Femur (tissue), 1 donor: Measurements from ENCODE around the gene NTMT1.
"Not testable (repeated sequence)": the region's sequence is repeated elsewhere in the genome, so short reads cannot be mapped to it uniquely, and the experiment has no call there.

Experiments used
- DNase-seq: peaks from one replicate; pipeline ENCODE4 v3.0.0-alpha.2; 2017

The NTMT1 gene

DNA sequence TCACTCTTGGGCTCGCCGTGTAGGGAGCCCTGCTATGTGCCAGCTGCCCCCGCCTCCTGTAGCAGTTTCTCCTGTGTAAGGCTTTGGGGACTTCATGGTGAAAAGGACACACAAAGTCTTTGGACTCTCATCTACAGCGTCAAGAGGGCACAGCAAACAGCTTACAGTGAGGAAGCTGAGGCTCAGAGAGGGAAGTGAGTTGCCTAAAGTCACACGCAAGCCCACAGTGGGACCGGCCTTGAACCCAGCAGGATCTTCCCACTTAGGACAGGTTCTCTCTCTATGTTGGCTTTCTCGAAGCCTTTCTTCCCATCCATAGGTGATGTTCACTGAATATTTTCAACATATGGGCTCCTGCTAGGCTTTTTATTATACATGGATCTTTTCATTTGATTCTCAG, 29.7 kb downstream of the NTMT1 start:
- no peak for DNase-seq

DNA sequence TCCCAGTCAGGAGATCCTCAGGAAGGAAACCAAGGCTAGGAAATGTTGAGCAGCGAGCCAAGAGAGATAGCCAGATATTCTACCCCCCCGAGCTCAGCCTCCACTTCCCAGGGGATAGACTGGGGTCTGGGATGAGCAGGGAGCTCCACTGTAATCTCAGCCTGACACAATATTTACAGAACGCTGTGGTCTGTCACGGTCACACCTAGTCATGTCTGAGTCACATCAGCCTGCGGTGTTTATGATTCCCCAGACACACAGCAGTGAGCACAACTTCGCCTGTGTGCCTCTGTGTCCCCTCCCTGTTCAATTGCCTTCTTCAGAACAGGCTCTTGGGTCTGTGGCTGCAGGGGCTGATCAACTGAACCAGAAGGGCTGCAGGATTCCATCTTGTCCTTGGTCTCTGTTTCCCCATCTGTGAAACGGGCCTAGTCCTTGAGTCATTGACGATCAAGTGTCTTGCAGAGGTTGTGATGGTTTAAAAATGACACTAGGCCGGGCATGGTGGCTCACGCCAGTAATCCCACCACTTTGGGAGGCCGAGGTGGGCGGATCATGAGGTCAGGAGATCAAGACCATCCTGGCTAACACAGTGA, 30.9 kb downstream of the NTMT1 start:
- DNase-seq = no peak

DNA sequence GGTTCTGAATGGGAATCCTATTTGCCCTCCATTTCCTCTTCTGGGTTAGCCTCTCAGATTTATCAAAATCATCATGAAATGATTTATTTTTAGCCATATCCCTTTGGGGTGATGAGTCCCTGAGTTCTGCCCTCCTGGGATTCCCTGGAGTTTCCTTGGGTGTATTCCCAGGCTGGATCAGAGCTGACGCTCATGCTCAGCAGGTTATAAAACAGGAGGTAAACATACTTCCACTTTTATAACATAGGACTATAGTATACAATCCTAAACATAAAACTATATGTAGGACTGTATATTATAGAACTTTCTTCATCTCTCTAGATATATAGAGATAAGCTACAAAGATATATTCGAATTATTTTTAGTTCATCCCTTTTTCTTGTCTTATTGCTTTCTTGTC, 35.1 kb downstream of the NTMT1 start:
- DNase-seq = no peak

DNA sequence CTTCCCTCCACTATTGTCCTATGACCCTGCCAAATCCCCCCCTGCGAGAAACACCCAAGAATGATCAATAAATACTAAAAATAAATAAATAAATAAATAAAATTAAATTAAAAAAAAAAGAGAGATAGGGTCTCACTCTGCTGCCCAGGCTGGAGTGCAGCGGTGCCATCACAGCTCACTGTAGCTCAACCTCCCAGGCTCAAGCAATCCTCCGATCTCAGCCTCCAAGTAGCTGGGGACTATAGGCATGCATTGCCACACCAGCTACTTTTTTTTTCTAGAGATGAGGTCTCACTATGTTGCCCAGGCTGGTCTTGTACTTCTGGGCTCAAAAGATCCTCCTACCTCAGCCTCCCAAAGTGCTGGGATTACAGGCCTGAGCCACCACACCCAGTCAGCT, 36.3 kb downstream of the NTMT1 start:
- not testable (repeated sequence) for DNase-seq

DNA sequence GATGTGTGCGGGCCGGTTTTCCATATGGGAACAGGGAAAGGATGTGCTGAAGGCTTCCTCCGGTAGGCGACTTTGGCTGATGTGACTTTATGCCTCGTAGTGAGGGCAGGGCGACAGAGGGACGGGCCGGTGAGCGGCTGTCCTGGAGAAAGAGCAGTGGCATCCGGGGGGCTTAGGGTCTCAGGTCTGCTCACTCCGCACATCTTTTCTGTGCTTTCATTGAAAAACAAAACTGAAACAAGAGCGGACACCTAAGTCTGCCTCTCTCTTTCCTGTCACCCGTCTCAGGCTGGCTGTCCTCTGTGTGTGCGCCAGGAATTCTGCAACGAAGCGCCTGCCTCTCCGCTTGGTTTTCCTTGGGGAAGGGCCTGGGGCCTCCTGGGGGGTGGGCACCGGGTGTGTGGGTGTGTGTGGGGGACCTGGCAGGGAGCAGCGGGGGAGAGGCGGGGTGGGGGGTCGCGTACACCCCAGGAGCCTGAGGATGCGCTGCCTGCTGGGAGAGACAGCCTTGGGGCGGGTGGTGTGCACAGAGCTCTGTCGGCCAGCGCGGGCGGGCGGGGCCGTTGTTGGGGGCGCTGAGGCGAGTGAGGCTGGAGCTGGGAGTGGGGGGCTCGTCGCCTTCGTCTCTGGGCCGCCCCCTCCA, 38.9 kb downstream of the NTMT1 start:
- peak; percentile 51 for DNase-seq

DNA sequence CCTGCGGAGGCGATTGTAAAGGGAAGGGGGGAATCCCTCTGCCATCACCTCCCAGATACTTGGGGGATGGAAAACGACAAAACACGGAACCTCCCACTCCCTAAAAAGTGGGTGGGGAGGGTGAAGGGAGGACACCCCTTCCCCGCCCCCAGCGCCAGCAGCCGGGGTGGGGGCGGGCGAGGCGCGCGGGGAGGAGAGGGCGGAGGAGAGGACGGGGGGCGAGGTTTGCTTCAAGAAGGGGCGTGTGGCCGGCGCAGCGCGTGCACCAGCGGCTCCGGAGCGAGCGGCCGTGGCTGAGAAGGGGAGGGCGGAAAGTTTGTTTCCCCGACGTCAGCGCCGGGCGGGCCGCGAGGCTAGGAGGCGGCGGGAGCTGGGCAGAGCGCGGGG, 39.4 kb downstream of the NTMT1 start, which contains the start of gene PRRX2:
TSS of gene PRRX2 (plus strand) at position 259 of the 387 bp plus-strand sequence. CDS start 221 bp downstream, outside the sequence.
- DNase-seq = peak; percentile 85

DNA sequence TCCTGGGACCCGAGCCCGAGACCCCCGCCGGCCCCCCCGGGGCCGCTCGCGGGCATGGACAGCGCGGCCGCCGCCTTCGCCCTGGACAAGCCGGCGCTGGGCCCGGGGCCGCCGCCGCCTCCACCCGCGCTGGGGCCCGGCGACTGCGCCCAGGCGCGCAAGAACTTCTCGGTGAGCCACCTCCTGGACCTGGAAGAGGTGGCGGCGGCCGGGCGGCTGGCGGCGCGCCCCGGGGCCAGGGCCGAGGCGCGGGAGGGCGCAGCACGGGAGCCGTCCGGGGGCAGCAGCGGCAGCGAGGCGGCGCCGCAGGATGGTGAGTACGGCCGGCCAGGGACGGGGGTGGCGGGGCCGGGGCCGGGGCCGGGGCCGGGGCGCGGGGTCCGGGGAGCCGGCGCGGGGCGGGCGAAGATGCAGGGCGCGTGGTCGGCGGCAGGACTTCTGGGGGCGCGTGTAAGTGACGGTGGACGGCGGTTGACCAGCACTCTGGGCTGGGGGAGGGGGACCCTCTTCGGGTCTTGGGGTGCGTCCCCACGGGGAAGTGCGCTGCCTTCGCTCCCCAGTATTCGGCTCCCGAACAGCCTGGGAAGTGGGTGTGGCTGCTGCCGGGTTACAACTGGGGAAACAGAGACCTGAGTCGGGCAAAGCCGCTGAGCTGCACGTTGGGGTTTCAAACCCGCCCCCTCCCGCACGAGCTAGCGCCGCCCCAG, 40.0 kb downstream of the NTMT1 start:
- DNase-seq = no peak

DNA sequence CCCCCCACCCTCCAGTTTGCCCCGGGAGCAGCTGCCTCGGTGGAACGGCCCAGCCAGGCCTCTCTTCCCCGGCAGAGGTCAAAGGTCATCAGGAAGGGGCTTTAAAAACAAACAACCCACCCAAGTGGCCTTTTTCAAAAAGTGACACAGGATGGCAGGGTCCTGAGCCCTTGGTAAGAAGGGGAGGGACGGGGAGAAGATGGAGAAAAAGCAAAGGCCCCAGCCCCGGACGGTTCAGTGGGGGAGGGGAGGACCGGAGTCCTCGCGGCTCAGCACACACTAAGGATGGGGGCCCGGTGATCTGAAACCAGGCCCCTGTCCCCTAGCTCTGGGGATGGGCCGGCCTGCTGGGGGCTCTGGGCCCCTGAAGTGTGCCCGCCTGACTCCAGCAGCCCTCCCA, 40.6 kb downstream of the NTMT1 start:
- no peak for DNase-seq

DNA sequence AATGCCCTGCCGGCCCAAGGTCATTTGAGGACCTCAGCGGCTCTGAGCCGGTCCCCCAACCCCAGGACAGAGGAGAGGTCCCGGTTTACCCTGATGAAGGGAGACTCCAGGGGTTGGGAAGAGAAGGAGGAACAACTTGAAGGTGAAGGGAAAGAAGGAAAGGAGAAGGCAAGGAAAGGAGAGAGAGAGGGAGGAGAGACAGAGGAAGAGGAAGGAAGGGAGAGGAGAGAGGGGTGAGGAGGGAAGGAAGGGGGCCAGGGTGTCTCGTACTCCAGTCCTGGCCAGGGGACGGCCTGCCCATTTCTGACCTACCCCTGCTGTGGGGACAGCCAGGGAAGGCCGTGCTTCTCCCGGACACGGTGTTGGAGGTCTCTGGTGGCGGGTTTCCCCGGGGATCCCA, 41.4 kb downstream of the NTMT1 start:
- DNase-seq = no peak

DNA sequence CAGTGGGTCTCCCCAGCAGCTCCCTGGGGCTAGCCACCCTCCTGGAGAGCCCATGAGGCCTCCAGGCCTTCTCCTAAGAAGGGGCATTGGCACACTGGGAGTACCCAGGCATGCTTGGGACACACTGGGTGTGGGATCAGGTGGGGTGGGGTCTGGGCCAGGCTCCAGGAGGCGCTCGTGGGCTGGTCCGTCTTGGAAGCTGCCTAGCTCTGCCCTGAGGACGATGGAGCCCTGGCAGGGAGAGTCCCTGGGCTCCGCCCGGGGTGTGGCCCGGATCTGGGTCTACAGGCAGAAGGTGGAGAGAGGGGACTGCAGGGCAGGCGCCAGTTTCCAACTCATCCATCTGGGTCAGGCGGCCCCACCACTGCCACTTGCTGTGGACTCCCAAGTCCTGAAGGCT, 41.9 kb downstream of the NTMT1 start:
- DNase-seq = no peak

DNA sequence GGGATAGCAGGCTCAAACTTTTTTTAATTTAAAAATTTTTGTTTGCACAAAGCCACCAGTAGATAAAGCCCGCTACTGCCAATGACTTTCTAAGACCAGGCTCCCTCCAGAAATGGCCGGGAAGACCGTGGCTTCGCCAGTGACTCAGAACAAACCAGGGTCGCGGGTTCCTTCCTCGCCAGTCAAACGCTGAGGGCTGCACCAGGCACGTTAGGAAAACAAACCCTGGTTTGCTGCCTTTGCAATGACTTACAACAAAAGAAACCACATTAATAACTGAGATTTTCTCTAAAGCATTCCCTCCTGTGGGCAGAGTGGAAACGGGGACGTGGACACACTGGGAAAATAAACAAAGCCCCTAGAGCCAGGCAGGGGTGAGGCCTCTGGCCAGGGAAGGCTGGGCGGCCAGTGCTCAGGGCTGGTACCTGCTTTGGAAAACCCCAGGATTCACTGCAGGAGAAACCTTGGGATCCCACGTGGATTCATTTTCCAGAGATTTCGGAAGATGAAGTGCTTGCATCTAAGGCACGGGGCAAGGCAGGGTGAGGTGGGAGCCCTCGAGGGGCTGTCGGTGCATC, 43.3 kb downstream of the NTMT1 start:
- no peak for DNase-seq

DNA sequence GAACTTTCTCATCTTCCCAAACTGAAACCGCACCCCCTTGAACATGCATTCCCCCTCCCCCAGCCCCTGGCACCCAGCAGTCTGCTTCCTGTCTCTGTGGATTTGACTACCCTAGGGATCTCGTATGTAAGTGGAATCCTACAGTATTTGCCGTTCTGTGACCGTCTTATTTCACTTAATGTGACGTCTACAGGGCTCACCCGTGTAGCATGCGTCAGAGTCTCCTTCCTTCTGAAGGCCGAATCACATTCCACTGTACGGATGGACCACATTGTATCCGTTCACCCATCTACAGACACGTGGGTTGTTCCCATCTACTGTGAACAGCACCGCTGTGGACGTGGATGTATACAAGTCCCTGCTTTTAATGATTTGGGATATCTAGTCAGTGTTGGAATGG, 44.0 kb downstream of the NTMT1 start:
- no peak for DNase-seq

DNA sequence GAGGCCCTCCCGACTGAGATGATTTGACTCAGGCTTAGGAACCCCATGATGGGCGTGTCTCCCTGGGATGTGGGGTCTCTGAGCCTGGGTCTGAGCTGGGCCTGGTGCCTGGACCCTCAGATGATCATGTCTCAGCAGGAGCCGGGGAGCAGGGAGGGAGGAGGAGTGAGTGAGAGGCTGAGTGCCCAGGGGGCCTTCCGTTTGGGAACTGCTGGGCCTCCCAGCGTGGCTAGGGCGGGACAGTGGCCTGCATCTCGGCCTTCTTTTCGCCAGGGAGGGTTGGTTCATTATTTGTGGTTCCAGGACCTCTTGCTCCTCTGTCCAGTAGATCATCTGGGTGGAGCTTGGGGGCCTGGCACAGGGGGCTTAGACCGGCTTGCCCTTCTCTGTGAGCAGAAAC, 45.1 kb downstream of the NTMT1 start:
- no peak for DNase-seq

DNA sequence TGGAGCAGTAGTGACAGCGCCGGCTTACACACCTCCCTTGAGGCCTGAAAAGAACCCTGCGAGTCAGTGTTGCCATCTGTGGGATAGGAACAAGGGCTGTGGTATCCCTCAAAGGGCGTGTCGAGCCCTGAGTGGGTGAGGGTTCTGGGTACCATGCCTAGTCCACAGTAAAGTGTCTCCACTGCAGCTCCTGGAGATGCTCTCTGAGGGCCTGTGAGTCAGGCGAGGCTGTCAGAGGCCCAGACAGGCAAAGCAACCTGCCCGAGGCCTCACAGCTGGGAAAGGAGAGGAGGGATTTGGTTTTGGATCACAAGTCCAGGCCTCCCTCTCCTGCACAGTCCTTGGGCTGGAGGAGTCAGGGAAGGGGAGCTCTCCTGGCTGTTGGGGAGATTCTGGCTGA, 45.6 kb downstream of the NTMT1 start:
- no peak for DNase-seq

DNA sequence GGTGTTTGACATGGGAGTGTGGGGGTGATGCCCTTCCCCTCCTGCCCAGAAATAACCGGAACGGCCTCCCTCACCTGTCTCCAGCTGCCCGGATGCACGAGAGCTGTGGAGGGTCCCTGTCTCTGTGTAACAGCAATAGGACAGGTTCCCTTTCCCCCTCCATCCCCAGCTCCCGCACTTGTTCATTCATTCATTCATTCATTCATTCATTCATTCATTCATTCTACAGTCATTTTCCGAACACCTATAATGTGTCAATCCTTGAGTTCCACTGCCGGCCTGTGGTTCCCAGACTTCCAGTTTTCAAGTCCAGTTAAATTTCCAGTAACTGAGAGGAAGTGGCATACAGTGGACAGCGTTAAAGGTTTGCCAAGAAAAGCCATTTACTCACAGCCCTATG, 46.7 kb downstream of the NTMT1 start:
- DNase-seq = no peak

DNA sequence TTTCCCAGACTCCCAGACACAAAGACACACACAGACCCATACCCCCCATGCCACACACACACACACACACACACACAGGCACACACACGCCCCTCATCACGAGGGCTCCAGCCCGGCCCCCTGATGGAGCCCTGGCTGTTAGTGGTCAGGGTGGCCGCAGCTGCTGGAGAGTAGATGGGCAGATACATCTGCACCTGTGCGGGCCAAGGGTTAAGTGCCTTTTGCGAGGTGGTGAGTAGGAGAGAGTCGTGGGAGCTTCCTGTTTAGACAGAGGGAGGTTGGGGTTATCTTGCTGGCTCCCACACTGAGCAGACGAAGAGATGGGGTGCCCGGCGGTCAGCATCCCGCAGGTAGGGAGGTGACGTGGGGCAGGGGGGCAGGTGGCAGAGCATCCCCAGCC, 47.6 kb downstream of the NTMT1 start:
- DNase-seq = no peak

DNA sequence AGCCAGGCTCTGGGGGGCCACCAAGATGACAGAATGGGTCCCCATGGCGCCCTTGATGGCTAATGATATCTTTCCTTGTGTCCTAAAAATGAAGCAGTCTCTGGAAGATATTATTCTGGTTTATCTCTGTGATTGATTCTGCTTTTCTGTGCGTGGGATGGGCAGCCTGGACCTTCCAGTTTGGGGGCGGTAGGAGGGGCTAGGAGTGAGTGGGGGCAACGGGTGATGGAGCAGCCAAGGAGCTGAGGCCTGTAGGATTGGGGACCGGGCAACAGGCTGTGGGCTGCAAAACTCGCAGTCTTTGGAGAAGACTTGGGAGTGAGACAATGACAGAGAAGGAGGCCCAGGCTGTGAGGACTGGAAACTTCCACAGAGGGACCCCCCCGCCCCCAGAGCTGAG, 48.3 kb downstream of the NTMT1 start:
- no peak for DNase-seq

DNA sequence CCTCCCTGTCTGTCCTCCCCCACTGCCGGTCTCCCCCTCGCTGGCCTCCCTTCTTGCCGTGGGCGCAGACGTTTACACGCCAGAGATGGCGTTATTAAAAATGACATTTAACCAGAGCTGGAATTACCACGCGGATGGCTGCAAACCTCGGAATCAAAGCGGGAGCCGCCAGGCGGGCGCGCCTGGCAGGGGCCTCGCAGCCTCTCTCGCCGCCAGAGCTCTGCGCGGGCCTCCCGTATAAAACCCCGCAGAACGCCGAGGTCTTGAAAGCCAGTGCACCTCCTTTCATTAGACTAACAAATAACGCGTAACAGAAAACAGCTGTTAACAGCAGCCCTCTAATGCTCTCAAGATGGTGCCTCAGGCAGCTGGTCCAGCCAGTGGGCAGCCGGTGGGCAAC, 49.7 kb downstream of the NTMT1 start:
- DNase-seq = no peak

DNA sequence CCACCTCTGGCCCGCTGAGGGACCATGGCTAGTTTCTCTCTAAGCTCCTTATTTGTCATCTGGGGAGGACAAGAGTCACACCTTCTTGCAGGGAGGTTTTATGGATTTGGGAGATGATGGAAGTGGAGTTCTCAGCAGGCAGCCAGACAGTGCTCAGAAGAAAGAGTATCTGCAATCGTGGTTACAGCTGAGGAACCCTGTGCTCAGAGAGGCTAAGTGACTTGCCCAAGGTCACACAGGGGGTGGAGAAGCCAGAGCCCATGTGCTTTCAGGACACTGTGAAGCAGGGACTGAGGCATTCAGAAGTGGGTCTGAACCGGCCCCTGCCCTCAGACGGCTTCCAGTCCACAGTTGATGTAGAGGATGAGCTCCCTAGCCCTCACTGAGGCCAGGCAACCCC, 50.3 kb downstream of the NTMT1 start:
- DNase-seq = no peak

DNA sequence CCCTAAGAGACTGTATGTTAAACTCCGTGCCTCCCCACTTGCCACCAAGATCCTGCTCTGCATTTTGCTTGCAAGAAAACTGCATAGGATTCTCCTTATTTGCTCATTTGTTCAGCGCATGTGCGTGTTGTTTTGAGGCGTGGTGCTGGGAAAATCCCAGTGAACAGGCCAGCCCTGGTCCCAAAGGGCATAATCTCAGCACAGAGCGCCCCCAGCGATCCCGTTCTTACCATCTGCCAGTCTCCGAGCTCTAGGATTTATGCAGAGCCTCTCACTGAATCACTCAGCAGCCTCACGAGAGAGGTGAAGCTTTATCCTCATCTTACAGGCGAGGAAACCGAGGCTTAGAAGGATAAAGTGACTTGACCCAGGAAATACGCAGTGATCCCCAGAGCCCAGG, 51.0 kb downstream of the NTMT1 start:
- DNase-seq = no peak

DNA sequence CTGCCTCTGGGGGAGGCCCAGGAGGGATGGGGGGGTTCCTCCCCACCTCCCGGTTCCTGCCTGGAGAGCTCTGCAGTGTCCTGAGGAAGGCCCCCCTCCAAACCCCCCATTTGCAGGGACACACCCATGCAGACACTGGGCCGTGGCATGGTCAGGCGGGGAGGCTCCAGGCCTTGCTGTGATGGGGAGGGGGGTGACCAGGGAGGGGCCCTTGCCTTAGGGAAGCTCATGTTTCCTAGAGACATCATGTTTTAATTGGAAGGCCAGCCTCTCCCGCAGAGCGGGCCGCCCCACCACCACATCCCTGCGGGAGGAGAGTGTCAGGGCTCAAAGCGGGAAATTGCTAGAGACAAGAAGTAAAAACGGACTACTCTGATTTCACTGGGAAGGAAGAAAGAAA, 51.5 kb downstream of the NTMT1 start:
- DNase-seq = peak; percentile 73

DNA sequence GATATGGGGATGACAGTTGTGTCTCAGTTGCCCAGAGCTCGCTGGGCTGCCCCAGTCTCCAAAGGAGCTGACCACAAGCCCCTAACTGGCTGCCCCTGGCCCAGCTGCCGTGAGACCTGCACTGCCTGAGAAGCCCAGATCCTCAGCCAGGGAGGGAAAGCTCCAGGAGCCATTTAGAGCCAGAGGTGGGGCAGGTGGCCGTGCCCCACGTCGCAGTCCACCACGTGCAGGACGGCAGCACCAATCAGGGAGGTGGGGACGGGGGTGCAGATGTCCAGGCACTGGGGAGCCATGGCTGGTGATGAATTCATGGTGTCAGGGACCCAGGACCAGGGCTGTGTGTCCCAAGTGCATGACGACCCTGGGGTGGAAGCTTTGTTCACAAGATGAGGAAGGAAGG, 52.9 kb downstream of the NTMT1 start:
- DNase-seq = no peak

DNA sequence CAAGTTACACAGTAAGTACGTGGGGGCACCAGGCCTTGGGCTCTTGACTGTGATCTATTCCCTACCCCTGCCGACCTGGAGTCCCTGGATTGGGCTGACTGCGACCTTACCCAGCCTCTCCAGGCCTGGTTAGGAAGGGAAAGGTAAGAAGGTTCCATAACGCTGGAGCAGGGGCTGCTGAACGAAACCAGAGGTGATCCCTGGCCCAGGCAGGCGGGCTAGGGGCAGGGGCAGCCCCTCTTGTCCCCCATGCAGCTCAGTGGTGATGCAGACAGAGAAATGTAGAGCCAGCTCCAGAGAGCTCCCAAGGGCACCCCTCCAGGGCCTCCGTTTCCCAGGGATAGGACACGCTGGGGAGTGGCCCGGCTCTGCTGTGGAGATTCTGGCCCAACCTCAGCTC, 53.6 kb downstream of the NTMT1 start:
- no peak for DNase-seq

DNA sequence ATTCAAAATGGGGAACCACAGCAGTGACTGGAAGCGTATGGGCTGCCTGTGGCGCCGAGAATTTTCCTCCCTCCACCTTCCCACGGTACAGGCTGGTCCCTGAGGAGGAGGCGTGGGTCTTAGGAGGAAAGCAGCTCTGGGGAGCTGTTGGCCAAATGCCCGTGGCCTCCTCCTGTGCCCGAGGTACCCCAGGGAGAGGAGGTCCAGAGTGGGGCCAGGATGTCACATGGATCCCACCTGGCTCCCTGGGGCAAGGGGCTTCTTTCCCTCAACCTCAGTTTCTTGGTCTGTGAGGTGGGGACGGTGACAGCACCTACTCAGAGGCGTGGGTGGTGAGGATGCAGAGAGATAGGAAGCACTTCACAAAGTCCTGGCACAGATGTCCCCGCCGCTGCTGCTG, 56.0 kb downstream of the NTMT1 start:
- no peak for DNase-seq
